ENCODE data around the gene RSRC1. TPM values are rescaled to one million over a fixed set of nuclear protein-coding genes. Genes with fewer than 3 reads are reported as not detected.

Gene RSRC1
- total RNA-seq, 4 donors from 2014 or later, result 22.5 to 41.4 (median 32.9) TPM

DNA sequence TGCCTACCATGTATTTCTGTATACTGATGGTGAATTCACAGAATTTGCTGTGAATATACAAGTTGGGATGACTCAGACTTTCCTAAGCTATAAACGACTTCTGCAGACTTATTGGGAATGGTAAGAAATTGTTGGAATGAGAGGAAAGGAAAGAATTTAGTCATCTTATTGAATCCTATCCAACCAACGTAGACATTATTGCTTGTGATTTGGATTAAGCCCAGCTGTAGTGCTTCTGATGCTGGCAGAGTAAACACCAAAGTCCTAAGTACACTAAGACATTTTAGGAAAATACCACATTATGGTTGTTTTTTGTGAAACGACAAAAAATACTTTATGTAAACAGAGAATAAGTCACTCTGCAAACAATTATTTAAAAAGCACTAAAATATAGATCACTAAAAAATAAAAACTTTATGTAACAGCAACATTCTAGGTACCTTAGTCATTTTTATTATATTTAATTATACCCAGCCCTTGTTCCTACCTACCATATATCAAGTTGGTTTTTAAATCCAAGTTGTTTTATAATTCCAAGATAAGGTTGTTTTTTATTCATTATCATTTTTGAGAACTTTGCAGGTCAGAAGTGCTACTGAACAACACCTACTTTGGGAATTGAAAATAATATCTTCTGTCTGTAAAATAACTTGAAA, 361.9 kb downstream of the RSRC1 start:
- Histone ChIP-seq H3K4me1 (peaks cover 0 to 4% (median 0%) of the 10 kb centered on the region in 3 donors), H3K27ac (no peak overlapping the region), H3K27me3 (no peaks in the 10 kb centered on the region), H3K9me3 (no peaks in the 10 kb centered on the region), H3K36me3 (no peaks in the 10 kb centered on the region), H3K4me3 (no peak overlapping the region)
- 20 to 21% methylated on average over 3 of the region's 3 CpGs for WGBS, 2 donors
- intact Hi-C loops (cut with DNase I), result no loop called here
- TF ChIP-seq, protein P1, sequence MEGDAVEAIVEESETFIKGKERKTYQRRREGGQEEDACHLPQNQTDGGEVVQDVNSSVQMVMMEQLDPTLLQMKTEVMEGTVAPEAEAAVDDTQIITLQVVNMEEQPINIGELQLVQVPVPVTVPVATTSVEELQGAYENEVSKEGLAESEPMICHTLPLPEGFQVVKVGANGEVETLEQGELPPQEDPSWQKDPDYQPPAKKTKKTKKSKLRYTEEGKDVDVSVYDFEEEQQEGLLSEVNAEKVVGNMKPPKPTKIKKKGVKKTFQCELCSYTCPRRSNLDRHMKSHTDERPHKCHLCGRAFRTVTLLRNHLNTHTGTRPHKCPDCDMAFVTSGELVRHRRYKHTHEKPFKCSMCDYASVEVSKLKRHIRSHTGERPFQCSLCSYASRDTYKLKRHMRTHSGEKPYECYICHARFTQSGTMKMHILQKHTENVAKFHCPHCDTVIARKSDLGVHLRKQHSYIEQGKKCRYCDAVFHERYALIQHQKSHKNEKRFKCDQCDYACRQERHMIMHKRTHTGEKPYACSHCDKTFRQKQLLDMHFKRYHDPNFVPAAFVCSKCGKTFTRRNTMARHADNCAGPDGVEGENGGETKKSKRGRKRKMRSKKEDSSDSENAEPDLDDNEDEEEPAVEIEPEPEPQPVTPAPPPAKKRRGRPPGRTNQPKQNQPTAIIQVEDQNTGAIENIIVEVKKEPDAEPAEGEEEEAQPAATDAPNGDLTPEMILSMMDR (IDR thresholded peaks at IDR 0.05), result no peak
- TF ChIP-seq POLR2A (IDR thresholded peaks at IDR 0.05), result no peak
- DNase-seq, result no peak

DNA sequence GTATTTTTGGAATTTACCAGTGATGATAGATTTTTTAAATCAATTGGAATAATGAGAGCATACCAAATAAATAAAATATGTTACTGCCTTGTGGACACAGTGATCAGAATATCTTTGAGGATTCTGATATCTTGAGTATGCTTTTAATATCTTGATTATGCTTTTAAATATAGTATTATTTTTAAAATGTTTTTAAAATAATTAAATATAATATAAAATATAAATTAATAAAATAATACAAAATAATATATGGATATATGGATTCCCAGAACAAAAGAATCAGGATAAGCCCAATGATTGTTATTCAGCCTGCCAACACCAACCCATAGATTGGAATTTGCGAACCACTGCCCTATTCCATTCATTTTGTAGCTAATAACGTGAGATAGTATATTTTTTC, 369.2 kb downstream of the RSRC1 start:
- TF ChIP-seq, protein P1 (IDR thresholded peaks at IDR 0.05), result no peak
- TF ChIP-seq POLR2A (IDR thresholded peaks at IDR 0.05), result no peak
- H3K4me3 ChIP-seq, result no peak overlapping the region
- WGBS, 2 donors, result 93 to 95% methylated on average over 2 of the region's 2 CpGs
- H3K27ac ChIP-seq, result no peak overlapping the region
- H3K36me3 ChIP-seq, result no peaks in the 10 kb centered on the region
- H3K27me3 ChIP-seq, result no peaks in the 10 kb centered on the region
- intact Hi-C loops (cut with DNase I), result no loop called here
- DNase-seq, result no peak
- no peaks in the 10 kb centered on the region for H3K4me1 ChIP-seq
- no peaks in the 10 kb centered on the region for H3K9me3 ChIP-seq

DNA sequence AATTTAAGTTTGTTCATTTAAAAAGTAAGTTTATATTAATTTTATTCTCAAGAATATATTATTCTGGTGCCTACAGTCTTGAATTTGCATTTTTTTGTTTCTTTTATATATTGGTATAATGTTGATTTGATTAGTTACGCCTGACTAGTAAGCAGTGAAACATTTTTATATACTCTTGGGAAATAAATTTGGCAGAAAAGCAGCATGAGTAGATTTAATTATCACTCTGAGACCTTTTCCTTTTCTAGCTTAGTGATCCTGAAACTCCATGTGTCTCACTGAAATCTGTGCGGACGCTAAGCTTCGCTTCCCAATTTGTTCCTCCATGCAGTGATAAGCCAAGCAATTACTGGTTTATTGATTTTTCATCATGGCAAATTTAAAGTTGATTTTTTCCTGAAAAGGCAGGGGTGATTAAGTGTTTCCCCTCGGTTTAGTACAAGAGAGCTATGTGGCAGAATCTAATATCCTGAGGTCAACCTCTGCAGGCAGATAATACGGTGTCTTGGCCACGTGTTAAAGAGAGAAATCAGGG, 373.9 kb downstream of the RSRC1 start:
- H3K27me3 ChIP-seq, result no peaks in the 10 kb centered on the region
- no peaks in the 10 kb centered on the region for H3K36me3 ChIP-seq
- H3K9me3 ChIP-seq, result no peaks in the 10 kb centered on the region
- no peak for DNase-seq
- WGBS, 2 donors, result 86 to 93% methylated on average over 7 of the region's 7 CpGs
- no peak for TF ChIP-seq POLR2A (IDR thresholded peaks at IDR 0.05)
- TF ChIP-seq, protein P1 (IDR thresholded peaks at IDR 0.05), result no peak
- H3K4me1 ChIP-seq, result no peaks in the 10 kb centered on the region
- intact Hi-C loops (cut with DNase I), result no loop called here
- H3K27ac ChIP-seq, result no peak overlapping the region
- no peak overlapping the region for H3K4me3 ChIP-seq

DNA sequence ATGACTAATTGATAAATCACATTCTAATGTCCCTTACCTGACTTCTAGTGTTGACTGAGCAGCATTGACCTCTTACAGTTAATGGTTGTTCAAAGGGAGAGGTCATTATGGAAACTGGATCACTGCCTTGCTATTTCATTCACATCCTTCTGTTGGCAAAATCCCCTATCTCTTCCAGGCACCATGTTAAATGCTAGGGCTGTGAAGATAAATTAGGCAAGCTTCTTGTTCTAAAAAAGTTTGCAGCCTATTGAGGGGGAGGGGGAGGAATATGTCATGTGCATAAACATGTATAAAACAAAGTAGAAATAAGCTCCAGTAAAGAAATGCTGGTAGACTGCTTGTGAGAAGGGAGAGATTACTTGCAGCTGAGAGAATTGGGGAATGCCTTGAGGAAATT, 376.3 kb downstream of the RSRC1 start:
- Histone ChIP-seq H3K36me3 (no peaks in the 10 kb centered on the region), H3K9me3 (no peaks in the 10 kb centered on the region), H3K4me3 (no peak overlapping the region), H3K27ac (no peak overlapping the region), H3K4me1 (no peaks in the 10 kb centered on the region), H3K27me3 (no peaks in the 10 kb centered on the region)
- intact Hi-C loops (cut with DNase I), result no loop called here
- no peak for TF ChIP-seq POLR2A (IDR thresholded peaks at IDR 0.05)
- TF ChIP-seq, protein P1 (IDR thresholded peaks at IDR 0.05), result no peak
- DNase-seq, result no peak

GRCh38 chr3:158488670-158489069, 378.8 kb downstream of the RSRC1 start:
- WGBS, 2 donors, result 47 to 50% methylated on average over 2 of the region's 2 CpGs

More at GRCh38 chr3:158488670-158489069, 378.8 kb downstream of the RSRC1 start:
- Histone ChIP-seq H3K27me3 (no peaks in the 10 kb centered on the region), H3K27ac (no peak overlapping the region), H3K4me3 (no peak overlapping the region), H3K4me1 (no peaks in the 10 kb centered on the region), H3K36me3 (no peaks in the 10 kb centered on the region), H3K9me3 (no peaks in the 10 kb centered on the region)
- DNase-seq, result no peak
- no peak for TF ChIP-seq POLR2A (IDR thresholded peaks at IDR 0.05)
- intact Hi-C loops (cut with DNase I), result no loop called here

Data from esophagus squamous epithelium (tissue), 5 donors.